BJ (cell line): ENCODE data around the gene PHF8. TPM values are rescaled to one million over a fixed set of nuclear protein-coding genes. Genes with fewer than 3 reads are reported as not detected.

Source experiments
- CTCF ChIA-PET: fragments of 350-600 bp; formaldehyde crosslinking; extraction: SDS; loops from one replicate; lab custom pipeline; 2021; ENCODE audit warnings: antibody characterized with exemption, inconsistent platforms; lab: Yijun Ruan, JAX
- POLR2A ChIA-PET: fragments of 300-600 bp; sonication (Branson Sonifier 250); formaldehyde crosslinking; extraction: SDS; loops from one replicate; lab custom pipeline; 2021; ENCODE audit warnings: antibody characterized with exemption; lab: Charles Lee
- DNase-seq: peaks from one replicate; pipeline ENCODE4 v3.0.0-alpha.2; 2011; ENCODE audit warnings: low read depth
- H3K27me3 ChIP-seq: 2 replicates; pipeline ENCODE4 v1.6.0; 2011; ENCODE audit warnings: low read length; ENCODE audit not compliant: control insufficient read depth, insufficient read depth
- H3K36me3 ChIP-seq: 2 replicates; pipeline ENCODE4 v1.5.1; 2011; ENCODE audit warnings: low read length; ENCODE audit not compliant: control insufficient read depth, insufficient read depth
- H3K4me3 ChIP-seq: 2 replicates; pipeline ENCODE4 v1.5.1; 2011; ENCODE audit warnings: low read depth, mild to moderate bottlenecking, control low read depth, low read length
- polyA plus RNA-seq: library from polyadenylated mRNA; depleted of rRNA; stranded (reverse); fragments of >200 nt; gene quantifications from 2 replicates; pipeline ENCODE4 v1.2.3, GENCODE V29; 2011
- TF ChIP-seq, protein P1 (sequence below): IDR thresholded peaks from 2 replicates; pipeline ENCODE4 v1.5.1; 2011; ENCODE audit warnings: low read depth, mild to moderate bottlenecking, control low read depth, inconsistent platforms, low read length, moderate library complexity; ENCODE audit not compliant: insufficient read depth

Gene PHF8
- polyA plus RNA-seq, 1 experiment = 10.6 TPM

DNA sequence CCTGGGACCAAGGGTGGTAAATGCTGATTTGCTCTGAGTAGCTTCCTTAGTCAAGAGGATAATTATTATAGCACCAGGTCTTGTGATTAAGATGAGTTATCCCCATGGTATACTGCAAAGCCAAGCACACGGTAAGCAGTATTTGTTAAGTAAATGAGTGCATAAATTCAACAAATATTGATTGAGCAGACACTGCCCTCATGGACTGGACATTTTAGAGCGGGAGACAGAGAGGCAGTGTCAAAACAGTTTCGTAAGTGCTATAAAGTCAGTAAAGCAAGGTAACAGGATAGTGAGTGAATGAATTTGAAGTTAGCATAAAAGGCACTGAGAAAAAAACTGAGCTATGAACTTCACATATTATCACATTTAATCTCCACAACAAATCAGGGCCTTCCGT is 13.9 kb downstream of the PHF8 start:
- Histone ChIP-seq H3K4me3 (no peak overlapping the region), H3K27me3 (no peaks in the 10 kb centered on the region), H3K36me3 (peaks cover 1% of the 10 kb centered on the region)
- ChIA-PET POLR2A (no interaction called here), CTCF (no interaction called here)
- TF ChIP-seq, protein P1, sequence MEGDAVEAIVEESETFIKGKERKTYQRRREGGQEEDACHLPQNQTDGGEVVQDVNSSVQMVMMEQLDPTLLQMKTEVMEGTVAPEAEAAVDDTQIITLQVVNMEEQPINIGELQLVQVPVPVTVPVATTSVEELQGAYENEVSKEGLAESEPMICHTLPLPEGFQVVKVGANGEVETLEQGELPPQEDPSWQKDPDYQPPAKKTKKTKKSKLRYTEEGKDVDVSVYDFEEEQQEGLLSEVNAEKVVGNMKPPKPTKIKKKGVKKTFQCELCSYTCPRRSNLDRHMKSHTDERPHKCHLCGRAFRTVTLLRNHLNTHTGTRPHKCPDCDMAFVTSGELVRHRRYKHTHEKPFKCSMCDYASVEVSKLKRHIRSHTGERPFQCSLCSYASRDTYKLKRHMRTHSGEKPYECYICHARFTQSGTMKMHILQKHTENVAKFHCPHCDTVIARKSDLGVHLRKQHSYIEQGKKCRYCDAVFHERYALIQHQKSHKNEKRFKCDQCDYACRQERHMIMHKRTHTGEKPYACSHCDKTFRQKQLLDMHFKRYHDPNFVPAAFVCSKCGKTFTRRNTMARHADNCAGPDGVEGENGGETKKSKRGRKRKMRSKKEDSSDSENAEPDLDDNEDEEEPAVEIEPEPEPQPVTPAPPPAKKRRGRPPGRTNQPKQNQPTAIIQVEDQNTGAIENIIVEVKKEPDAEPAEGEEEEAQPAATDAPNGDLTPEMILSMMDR = no peak
- no peak for DNase-seq

DNA sequence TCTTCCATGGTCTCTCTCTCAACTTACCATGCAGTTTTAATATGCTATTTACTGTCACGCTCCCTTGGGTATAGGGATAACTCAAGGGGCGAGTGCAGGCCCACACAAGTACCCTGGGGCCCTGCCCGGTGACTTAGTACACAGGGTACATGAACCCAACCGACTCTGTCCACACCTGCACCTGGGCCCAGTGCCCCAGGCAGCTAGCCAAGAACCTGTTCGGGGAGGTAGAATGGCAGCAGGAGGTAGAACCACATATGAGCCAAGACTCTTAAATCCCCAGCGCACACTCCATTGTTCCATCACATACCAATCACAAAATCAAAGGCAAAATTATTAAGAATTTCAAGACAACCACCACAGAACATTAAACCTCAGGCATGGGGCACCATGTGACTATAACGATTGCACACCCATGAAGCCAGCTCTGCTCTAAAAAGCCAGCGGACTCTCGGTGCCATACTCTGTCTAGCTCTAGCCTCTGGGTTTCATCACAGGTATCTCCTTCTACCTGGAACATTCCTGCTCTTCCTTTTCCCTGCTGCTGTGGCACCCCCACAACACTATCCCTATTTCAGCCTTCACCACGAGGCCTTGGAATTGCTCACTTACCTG is 14.6 kb downstream of the PHF8 start:
- H3K36me3 ChIP-seq = peaks cover 1% of the 10 kb centered on the region
- POLR2A ChIA-PET = no interaction called here

DNA sequence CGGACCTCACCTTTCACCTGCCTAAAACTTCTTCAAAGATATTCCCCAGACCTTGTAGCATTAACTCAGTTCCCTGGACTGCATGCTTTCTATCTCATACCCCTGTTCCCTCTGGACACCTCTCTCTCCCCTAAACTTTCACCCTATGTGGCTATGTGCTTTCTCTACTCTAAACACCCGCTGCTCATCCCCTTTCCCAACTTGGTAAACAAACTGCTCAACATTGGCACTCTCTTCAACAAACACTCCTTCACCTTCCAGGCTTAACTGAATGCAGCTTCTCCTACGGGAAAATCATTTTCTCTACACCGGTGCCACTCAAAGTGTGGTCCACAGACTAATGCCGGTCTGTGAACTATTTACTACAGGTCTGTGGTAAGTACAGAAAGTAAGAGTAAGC is 19.9 kb downstream of the PHF8 start:
- H3K4me3 ChIP-seq = no peak overlapping the region
- no peak for DNase-seq
- no peaks in the 10 kb centered on the region for H3K27me3 ChIP-seq
- peaks cover 2% of the 10 kb centered on the region; the same call in 1 of the 2 replicates for H3K36me3 ChIP-seq
- TF ChIP-seq, protein P1 = no peak
- POLR2A ChIA-PET = no interaction called here
- CTCF ChIA-PET = no interaction called here

More for the DNA sequence above, 14.6 kb downstream of the PHF8 start:
- DNase-seq = no peak
- Histone ChIP-seq H3K27me3 (no peaks in the 10 kb centered on the region), H3K4me3 (no peak overlapping the region)
- TF ChIP-seq, protein P1 = no peak
- CTCF ChIA-PET = interaction anchor here (1.2 kb wide), 1 partner anchor 15 kb away, joined by 4 read pairs; the partner anchor contains the start of gene PHF8

DNA sequence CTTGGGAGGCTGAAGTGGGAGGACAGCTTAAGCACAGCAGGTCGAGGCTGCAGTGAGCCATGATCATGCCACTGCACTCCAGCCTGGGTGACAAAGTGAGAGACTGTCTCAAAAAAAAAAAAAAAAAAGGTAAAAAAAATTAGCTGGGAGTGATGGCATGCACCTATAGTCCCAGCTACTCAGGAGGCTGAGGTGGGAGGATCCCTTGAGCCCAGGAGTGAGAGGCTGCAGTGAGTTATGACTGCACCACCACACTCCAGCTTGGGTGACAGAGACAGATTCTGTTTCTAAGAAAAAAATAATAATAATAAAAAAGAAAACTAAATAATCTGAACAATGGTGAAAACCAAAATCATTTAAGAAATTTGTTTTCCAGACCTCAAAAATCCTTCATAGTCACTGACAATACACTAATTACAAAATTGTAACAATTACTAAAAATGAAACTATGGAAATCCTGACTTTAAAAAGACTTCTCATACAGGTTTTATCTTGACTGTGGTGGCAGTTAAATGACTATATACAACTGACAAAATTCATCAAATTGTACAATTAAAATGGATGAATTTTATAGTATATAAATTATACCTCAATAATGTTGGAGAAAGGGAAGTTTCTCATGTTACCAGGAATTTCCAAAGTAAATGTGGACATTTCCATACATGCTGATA is 31.3 kb downstream of the PHF8 start:
- no peak overlapping the region for H3K4me3 ChIP-seq
- peaks cover 1% of the 10 kb centered on the region for H3K36me3 ChIP-seq
- TF ChIP-seq, protein P1 = no peak
- no peaks in the 10 kb centered on the region for H3K27me3 ChIP-seq
- CTCF ChIA-PET = no interaction called here
- POLR2A ChIA-PET = interaction anchor here (0.6 kb wide), 1 partner anchor 150 kb away, joined by 3 read pairs; no protein-coding TSS in a partner anchor
- DNase-seq = no peak

DNA sequence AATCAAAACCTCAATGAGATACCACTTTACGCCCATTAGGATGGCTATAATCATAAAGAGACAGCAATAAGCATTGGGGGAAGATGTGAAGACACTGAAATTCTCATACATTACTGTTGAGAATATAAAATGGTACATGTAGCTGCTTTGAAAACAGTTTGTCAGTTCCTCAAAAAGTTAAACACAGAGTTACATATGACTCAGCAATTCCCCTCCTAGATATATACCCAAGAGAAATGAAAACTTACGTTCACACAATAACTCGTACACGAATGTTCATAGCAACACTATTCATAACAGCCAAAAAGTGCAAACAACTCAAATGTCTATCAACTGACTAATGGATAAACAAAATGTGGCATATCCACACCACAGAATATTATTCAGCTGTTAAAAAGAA is 36.6 kb downstream of the PHF8 start:
- no peaks in the 10 kb centered on the region for H3K27me3 ChIP-seq
- POLR2A ChIA-PET = interaction anchor here (0.7 kb wide), 1 partner anchor 29 kb away, joined by 3 read pairs; no protein-coding TSS in a partner anchor
- no peak overlapping the region for H3K4me3 ChIP-seq
- H3K36me3 ChIP-seq = no peaks in the 10 kb centered on the region
- CTCF ChIA-PET = no interaction called here
- DNase-seq = no peak
- TF ChIP-seq, protein P1 = no peak
